Osteocyte (in vitro differentiated cells): Measurements from ENCODE around the gene MAML2. TPM values are rescaled to one million over a fixed set of nuclear protein-coding genes. Genes with fewer than 3 reads are reported as not detected.

Experiments
- DNase-seq: peaks from one replicate; pipeline ENCODE4 v3.0.0; 2021; ENCODE audit warnings: mixed read lengths; ENCODE audit not compliant: unreplicated experiment; ENCODE audit errors: extremely low spot score
- H3K27ac Mint-ChIP-seq: one replicate; pipeline ENCODE4 v1.8.0; 2021; ENCODE audit warnings: mild to moderate bottlenecking, mixed read lengths; ENCODE audit not compliant: unreplicated experiment
- H3K27me3 Mint-ChIP-seq: one replicate; pipeline ENCODE4 v1.8.0; 2021; ENCODE audit warnings: mixed read lengths; ENCODE audit not compliant: unreplicated experiment
- H3K36me3 Mint-ChIP-seq: one replicate; pipeline ENCODE4 v1.8.0; 2021; ENCODE audit warnings: mixed read lengths; ENCODE audit not compliant: unreplicated experiment
- H3K4me1 Mint-ChIP-seq: one replicate; pipeline ENCODE4 v1.8.0; 2021; ENCODE audit warnings: mixed read lengths; ENCODE audit not compliant: unreplicated experiment
- H3K4me3 Mint-ChIP-seq: one replicate; pipeline ENCODE4 v1.8.0; 2021; ENCODE audit warnings: mild to moderate bottlenecking, moderate library complexity, mixed read lengths; ENCODE audit not compliant: unreplicated experiment
- H3K9me3 Mint-ChIP-seq: one replicate; pipeline ENCODE4 v1.8.0; 2021; ENCODE audit warnings: mixed read lengths; ENCODE audit not compliant: unreplicated experiment
- total RNA-seq: library from RNA; stranded (reverse); gene quantifications from 2 replicates; pipeline ENCODE4 v1.2.1, GENCODE V29; 2021
- TF ChIP-seq, protein P1 (sequence below): fragments of 200-600 bp; sonication (generic); IDR thresholded peaks from 2 replicates; pipeline ENCODE4 v1.5.0; 2021; ENCODE audit warnings: antibody characterized with exemption, mild to moderate bottlenecking, moderate library complexity

MAML2 gene
- total RNA-seq, 1 donor from 2014 or later: 29.3 TPM

DNA sequence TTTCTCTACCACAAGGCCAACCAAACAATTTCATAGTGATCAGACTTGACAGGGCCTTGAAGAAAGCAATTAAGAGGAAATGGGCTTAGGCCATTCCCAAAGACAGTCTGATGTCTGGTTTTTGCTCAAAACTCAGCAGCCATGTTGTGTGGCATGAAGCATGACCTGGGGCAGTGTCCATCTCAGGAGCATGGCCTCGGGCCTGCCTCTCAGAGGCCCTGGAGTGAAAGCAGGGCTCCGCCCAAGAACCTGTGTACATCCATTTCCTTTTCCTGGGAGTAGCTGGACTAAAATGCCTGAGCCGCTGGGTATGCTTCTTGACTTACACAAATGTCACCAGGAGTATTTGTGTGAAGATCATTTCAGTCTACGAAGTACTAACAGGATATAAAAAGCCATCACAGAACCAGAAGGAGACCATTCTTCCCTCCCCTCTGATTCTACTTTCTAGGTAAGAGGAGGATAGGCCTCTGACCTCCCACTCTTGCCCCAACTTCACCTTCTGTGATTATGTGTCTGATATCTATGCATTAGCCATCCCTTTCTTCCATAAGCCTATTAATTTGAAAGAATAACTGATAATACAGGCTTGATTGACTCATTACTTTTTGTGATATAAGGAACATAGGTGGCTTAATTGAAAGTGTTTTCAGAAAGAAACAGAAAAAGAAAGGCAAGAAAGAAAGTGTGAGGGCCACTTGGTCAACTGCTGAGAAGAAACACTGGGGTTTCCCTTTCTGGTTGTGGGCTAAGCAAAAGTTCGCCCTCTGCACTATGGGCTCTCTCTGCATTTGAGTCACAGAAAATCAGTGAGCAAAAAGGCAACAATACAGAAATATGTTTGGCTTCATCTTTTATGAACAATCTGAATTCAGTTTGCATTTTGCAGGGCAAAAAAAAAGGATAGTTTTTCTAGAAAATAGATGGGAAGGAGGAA, 230.5 kb downstream of the MAML2 start:
- TF ChIP-seq, protein P1, sequence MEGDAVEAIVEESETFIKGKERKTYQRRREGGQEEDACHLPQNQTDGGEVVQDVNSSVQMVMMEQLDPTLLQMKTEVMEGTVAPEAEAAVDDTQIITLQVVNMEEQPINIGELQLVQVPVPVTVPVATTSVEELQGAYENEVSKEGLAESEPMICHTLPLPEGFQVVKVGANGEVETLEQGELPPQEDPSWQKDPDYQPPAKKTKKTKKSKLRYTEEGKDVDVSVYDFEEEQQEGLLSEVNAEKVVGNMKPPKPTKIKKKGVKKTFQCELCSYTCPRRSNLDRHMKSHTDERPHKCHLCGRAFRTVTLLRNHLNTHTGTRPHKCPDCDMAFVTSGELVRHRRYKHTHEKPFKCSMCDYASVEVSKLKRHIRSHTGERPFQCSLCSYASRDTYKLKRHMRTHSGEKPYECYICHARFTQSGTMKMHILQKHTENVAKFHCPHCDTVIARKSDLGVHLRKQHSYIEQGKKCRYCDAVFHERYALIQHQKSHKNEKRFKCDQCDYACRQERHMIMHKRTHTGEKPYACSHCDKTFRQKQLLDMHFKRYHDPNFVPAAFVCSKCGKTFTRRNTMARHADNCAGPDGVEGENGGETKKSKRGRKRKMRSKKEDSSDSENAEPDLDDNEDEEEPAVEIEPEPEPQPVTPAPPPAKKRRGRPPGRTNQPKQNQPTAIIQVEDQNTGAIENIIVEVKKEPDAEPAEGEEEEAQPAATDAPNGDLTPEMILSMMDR: no peak
- H3K27me3 Mint-ChIP-seq: no peaks in the 10 kb centered on the region
- H3K27ac Mint-ChIP-seq: peak overlapping the region; percentile 94
- H3K36me3 Mint-ChIP-seq: no peaks in the 10 kb centered on the region
- no peaks in the 10 kb centered on the region for H3K9me3 Mint-ChIP-seq
- H3K4me1 Mint-ChIP-seq: peaks cover 39% of the 10 kb centered on the region
- no peak for DNase-seq
- peak overlapping the region; percentile 56 for H3K4me3 Mint-ChIP-seq

DNA sequence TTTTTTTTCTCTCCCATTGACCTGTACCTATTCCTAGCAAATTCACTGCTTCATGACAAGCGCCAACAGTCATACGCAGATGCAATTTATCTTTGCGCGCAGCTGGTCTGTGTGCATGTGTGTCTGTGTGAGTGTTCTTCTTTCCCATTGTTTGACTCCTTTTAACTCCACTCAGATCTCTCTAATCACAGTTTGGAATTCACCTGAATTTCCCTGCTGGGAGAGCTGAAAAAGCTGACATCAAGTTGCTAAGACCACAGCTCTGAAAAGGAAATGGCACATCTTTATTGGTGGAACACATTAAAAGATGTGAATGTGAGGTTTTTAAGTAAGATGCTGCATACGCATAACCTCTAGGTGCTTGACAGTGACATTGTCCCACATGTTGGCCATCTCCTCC, 231.7 kb downstream of the MAML2 start:
- TF ChIP-seq, protein P1: no peak
- H3K4me3 Mint-ChIP-seq: no peak overlapping the region
- H3K27me3 Mint-ChIP-seq: no peaks in the 10 kb centered on the region
- H3K4me1 Mint-ChIP-seq: peaks cover 41% of the 10 kb centered on the region
- no peak for DNase-seq
- peak overlapping the region; percentile 94 for H3K27ac Mint-ChIP-seq
- no peaks in the 10 kb centered on the region for H3K9me3 Mint-ChIP-seq
- no peaks in the 10 kb centered on the region for H3K36me3 Mint-ChIP-seq

DNA sequence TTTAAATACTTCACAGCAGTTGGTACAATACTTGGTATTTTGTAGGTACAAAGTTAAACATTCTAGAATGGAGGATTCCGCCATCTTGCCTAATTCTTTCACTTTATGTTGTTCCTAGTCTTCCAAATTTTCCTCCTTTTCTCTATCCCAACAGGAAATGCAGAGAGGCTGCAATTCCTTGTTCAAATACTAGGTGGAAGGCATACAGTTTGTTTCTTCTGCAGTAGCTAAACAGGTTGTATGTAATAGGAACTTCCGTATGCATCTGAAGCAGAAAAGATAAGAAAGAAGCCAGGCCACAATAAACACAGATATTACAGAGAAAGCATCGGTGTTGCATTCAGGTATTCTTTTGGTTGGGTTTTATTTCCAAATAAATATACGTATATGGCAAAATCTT, 232.7 kb downstream of the MAML2 start:
- Mint-ChIP-seq H3K4me3 (no peak overlapping the region), H3K9me3 (no peaks in the 10 kb centered on the region), H3K27ac (no peak overlapping the region), H3K36me3 (no peaks in the 10 kb centered on the region), H3K4me1 (peaks cover 51% of the 10 kb centered on the region), H3K27me3 (no peaks in the 10 kb centered on the region)
- TF ChIP-seq, protein P1: no peak
- DNase-seq: no peak

DNA sequence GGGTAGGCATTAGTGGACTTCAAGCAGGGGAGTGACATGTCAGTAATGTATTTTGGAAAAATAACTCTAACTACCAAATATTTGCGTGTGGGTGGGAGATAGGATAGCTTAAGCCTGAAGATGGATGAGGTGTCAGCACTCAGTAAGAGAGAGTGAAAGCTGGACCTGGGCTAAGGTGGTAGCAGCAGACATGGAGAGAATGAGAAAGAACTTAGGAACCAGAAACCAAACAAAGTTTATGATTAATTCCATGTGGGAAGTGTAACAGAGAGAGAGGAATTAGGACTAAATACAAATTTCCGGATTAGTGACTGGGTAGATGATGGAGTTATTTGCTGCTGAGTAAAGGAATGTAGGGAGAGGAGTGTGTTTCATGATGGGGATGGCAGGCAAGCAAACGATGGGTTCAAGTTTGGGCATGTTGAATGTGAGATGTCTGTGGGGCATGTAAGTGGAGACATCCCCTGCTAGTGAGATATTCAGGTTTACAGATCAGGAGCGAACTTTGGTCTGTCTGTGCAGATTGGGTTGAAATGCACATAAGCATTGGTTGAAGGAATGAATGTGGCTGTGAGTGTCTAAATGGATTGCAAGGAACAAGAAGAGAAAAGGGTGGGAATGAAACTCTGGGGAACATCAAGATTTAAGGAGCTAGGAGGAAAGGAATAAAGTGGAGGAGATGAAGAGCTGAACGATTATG, 233.5 kb downstream of the MAML2 start:
- H3K4me1 Mint-ChIP-seq: peaks cover 54% of the 10 kb centered on the region
- H3K36me3 Mint-ChIP-seq: no peaks in the 10 kb centered on the region
- no peaks in the 10 kb centered on the region for H3K9me3 Mint-ChIP-seq
- TF ChIP-seq, protein P1: no peak
- no peak overlapping the region for H3K4me3 Mint-ChIP-seq
- DNase-seq: no peak
- H3K27me3 Mint-ChIP-seq: no peaks in the 10 kb centered on the region
- no peak overlapping the region for H3K27ac Mint-ChIP-seq
